Kasumi-1 (cell line): ENCODE data around the gene SKA2.
"Not testable (repeated sequence)": the region's sequence is repeated elsewhere in the genome, so short reads cannot be mapped to it uniquely, and the experiment has no call there.

Source experiments
- DNase-seq, 2 experiments: peaks; one replicate each; lab custom pipeline; 2025; lab: John Stamatoyannopoulos, UW

Gene SKA2

DNA sequence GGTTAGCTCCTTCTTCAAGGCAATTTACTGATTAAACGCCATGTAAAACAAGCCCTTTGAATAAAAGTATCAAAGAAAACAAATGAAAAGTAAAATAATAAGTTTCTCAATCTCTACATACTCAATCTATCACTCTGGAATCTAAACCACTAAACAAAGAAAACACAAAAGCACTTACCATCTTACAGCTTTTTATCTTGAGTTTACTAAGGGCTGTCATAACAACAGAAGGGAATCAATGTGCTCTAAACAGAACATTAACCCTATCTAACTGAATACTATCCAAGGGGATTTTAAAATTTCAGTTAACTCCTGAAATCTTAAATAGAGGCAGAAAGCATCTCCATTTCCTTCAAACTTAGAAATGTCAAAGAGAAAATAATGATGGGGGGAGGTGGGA, 3.4 kb downstream of the SKA2 start:
- DNase-seq, result no peak

- no peak for DNase-seq
These were observed 4.0 kb downstream of the SKA2 start for GRCh38 chr17:59151006-59151405.

DNA sequence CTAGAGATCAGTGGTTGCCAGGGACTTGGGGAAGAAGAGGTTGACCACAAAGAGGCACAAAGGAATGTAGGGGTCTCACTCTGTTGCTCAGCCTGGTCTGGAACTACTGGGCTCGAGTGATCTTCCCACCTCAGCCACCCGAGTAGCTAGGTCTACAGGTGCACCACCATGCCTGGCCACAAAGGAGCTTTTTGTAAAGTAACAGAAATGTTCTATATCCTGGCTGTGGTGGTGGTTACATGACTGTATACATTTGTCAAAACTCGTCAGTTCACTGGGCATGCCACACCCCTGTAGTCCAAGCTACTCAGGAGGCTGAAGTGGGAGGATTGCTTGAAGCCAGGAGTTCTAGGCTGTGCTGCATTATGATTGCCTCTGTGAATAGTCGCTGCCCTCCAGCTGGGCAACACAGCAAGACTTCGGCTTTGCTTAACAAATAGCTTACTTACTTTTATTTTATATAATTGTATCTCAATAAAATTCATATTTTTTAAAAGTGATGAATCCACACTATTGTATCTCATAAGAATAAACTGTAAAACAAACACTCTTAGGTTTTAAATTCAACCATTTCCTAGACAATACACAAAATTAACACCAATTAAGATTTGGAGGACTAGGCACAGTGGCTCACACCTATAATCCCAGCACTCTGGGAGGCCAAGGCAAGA, 5.0 kb downstream of the SKA2 start:
- no peak for DNase-seq

DNA sequence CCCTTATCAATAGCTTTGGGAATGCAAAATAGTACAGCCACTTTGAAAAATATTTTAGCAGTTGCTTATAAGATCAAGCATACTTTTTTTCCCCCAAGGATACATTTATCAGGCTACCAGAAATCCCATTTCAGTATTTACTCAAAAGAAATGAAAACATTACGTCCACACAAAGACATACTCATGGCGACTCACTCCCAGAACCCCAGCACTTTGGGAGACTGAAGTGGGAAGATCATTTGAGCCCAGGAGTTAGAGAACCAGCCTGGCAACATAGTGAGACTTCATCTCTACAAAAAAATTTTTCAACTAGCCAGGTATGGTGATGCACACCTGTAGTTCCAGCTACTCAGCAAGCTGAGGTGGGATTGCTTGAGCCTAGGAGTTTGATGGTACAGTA, 5.9 kb downstream of the SKA2 start:
- no peak for DNase-seq

DNA sequence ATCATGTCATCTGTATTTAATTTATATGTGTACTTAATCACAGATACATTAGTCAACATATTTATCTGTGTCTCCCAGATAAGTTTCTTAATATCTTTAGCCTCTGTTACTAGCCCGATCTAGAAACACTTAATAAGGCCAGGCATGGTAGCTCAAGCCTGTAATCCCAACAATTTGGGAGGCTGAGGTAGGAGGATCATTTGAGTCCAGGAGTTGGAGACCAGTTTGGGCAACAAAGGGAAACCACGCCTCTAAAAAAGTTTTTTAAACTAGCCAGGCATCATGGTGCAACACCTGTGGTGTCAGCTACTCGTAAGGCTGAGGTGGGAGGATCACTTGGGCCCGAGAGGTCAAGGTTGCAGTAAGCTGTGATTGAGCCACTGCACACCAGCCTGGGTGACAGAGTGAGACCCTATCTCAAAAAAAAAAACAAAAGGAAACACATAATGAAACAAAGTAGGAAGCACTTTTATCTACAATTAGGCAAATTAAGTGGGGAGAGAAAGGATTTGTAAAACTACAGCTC, 9.4 kb downstream of the SKA2 start:
- no peak for DNase-seq

DNA sequence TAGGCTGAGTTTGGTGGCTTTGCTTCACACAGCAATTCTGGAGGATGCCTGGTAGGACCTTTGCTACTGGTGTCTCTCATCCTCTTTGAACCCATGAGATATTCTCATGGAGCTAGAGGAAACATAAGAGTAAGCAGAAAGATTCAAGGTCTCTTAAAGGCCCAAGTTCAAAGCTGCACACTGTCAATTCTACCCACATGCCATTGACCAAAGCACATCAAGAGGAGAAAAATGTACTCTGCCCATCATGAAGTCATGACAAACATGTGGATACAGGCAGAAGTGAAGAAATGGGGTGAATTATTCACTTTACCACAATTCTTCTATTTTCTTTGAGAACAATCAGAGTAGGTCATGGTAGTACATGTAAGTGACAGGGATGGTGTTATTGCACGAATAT, 13.1 kb downstream of the SKA2 start:
- no peak for DNase-seq

- no peak for DNase-seq
These were observed 15.0 kb downstream of the SKA2 start for GRCh38 chr17:59139939-59140338.

GRCh38 chr17:59138339-59138738, 16.6 kb downstream of the SKA2 start:
- DNase-seq, result not testable (repeated sequence)

- DNase-seq, result no peak
These were observed 23.9 kb downstream of the SKA2 start for GRCh38 chr17:59131131-59131530.

GRCh38 chr17:59129814-59130213, 25.2 kb downstream of the SKA2 start:
- DNase-seq, result no peak

GRCh38 chr17:59126809-59127417, 28.1 kb downstream of the SKA2 start:
- DNase-seq, result no peak

DNA sequence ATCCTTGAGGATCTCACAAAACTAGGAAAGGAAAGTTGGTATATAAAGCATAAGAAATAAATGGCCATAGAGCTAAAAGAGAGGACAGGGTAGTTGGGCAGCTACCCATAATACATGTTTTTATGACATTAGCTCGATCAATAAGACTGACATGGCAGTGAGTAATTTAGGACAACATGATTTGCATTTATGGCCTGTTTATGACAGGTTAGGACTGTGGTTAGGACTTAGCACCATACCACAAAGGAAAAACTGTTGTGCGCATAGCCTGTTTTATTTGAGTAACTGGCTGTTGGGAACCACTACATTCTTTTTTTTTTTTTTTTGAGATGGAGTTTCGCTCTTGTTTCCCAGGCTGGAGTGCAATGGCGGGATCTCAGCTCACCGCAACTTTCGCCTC, 30.3 kb downstream of the SKA2 start:
- no peak for DNase-seq

- no peak for DNase-seq
These were observed 33.0 kb downstream of the SKA2 start for GRCh38 chr17:59121901-59122480.

- no peak for DNase-seq
These were observed 39.5 kb downstream of the SKA2 start for GRCh38 chr17:59115474-59115873.

DNA sequence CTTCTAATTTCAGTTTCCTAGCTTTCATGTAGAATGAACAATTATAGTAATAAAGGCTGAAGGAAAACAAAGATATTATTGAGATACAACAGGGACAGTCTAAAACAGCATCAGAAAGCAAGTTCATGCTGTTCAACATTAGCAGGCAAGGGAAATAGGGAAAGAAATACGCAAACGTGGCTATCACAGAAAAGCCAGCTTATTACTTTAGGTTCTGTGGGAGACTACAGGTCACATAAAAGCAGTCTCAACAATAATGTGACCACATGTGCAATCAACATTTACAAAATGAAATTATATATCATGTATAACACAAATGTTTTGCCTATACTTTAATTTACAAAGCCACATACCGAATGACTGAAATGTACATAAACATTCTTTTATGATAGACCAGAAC, 43.4 kb downstream of the SKA2 start:
- no peak for DNase-seq

- no peak for DNase-seq
These were observed 44.0 kb downstream of the SKA2 start for GRCh38 chr17:59110973-59111372.

DNA sequence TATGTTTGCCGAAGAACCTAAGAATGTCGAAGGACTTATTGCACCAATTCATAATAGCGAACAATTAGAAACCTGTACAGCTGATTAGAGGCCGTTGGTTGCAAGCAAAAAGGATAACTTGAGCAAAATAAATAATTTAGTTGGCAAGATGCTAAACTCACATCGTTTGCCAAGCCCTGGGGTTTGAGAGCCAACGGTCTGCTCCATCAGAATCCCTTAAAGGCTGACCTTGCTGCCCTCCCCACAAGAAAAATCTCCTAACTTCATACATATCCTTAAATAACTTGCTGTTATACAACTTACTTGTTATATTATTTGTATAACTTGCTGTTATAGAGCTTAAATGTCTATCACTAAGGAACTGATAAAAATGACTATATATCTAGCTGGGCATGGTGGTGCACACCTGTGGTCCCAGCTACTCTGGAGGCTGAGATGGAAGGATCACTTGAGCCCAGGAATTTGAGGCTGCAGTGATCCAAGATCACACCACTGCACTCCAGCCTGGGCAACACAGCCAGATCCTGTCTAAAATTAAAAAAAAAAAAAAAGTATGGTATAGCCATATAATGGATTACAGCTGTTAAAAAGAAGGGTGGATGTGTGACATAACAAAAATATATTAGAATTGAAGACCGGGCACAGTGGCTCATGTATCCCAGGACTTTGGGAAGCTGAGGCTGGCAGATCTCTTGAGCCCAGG, 46.4 kb downstream of the SKA2 start:
- no peak for DNase-seq

DNA sequence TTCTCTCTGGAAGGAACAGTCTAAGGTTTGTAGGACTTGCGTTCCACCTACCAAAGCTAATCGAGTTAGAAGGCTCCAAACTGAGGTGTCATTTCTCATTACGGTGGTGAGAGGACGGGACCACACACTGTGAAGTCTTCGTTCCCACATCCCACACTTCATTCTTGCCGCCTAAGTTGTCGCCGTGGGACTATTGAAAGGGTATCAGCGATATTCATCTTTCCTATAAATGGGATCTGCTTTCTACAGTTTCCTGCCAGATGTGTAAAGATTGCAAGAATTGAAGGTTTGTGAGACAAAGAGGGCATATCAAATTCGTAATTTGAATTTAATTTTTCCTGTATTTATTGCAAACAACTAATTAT, 47.7 kb downstream of the SKA2 start:
- peak in 1 of 2 experiments; percentile 74 for DNase-seq

- peak; percentile 99 for DNase-seq
These were observed 48.3 kb downstream of the SKA2 start, which contains the start of gene TRIM37 for GRCh38 chr17:59106463-59107305. Gene TRIM37 (minus strand): TSS chr17:59106880. CDS start chr17:59106461, 419 bp downstream.

- peak; percentile 68 to 73 for DNase-seq
These were observed 49.0 kb downstream of the SKA2 start for GRCh38 chr17:59105852-59106462.

- no peak for DNase-seq
These were observed 53.8 kb downstream of the SKA2 start for GRCh38 chr17:59101178-59101577.
